ENCODE measurements around the gene MBD5. TPM values are rescaled to one million over a fixed set of nuclear protein-coding genes. Genes with fewer than 3 reads are reported as not detected.
A peak's percentile ranks its signal among the peaks of the same experiment; 100 is the strongest.

Gene MBD5
- total and polyA plus RNA-seq, 4 experiments from 2014 or later: 3.1 to 64.5 (median 33.9) TPM

- H3K9me3 ChIP-seq (ENCODE audit: control insufficient read depth in 1 of 2, low read length in 2 of 2): no peaks in the 10 kb centered on the region
- intact Hi-C loops (cut with micrococcal nuclease): no loop called here
- ChIA-PET CTCF (ENCODE audit: partially characterized antibody) (no interaction called here), POLR2A (ENCODE audit: partially characterized antibody) (no interaction called here)
- DNase-seq: no peak
- Mint-ChIP-seq H3K4me3 (no peak overlapping the region), H3K27me3 (no peaks in the 10 kb centered on the region), H3K27ac (peak overlapping the region in 2 of 7 donors; percentile 11 to 14), H3K4me1 (peaks cover 0 to 13% (median 4%) of the 10 kb centered on the region in 4 donors), H3K9me3 (peaks cover 0 to 20% (median 17%) of the 10 kb centered on the region in 8 donors), H3K36me3 (peaks cover 28 to 42% of the 10 kb centered on the region in 2 donors)
- no peak overlapping the region for H3K27ac ChIP-seq (ENCODE audit: low read depth, low read length)
- no peaks in the 10 kb centered on the region for H3K4me1 ChIP-seq (ENCODE audit: insufficient read depth, low read length)
- no peaks in the 10 kb centered on the region for H3K36me3 ChIP-seq (ENCODE audit: insufficient read depth, low read length)
- no peak overlapping the region for H3K4me3 ChIP-seq (ENCODE audit: low read length in 2 of 2)
- no peaks in the 10 kb centered on the region for H3K27me3 ChIP-seq (ENCODE audit: insufficient read depth, low read length)
These were observed 329.3 kb downstream of the MBD5 start for GRCh38 chr2:148350199-148350598.

- ChIA-PET POLR2A (ENCODE audit: partially characterized antibody) (no interaction called here), CTCF (ENCODE audit: partially characterized antibody) (no interaction called here)
- intact Hi-C loops (cut with micrococcal nuclease): no loop called here
- no peaks in the 10 kb centered on the region for H3K27me3 Mint-ChIP-seq
- Histone ChIP-seq H3K27me3 (ENCODE audit: insufficient read depth, low read length) (no peaks in the 10 kb centered on the region), H3K27ac (ENCODE audit: low read depth, low read length) (no peak overlapping the region), H3K4me3 (ENCODE audit: low read length in 2 of 2) (no peak overlapping the region), H3K36me3 (ENCODE audit: insufficient read depth, low read length) (no peaks in the 10 kb centered on the region), H3K9me3 (ENCODE audit: control insufficient read depth in 1 of 2, low read length in 2 of 2) (no peaks in the 10 kb centered on the region), H3K4me1 (ENCODE audit: insufficient read depth, low read length) (no peaks in the 10 kb centered on the region)
- H3K36me3 Mint-ChIP-seq: peaks cover 36 to 42% of the 10 kb centered on the region in 2 donors
- no peak overlapping the region for H3K27ac Mint-ChIP-seq
- DNase-seq: no peak
- H3K9me3 Mint-ChIP-seq: peaks cover 0 to 25% (median 17%) of the 10 kb centered on the region in 8 donors
- H3K4me3 Mint-ChIP-seq: no peak overlapping the region
- peaks cover 0 to 13% (median 4%) of the 10 kb centered on the region in 4 donors for H3K4me1 Mint-ChIP-seq
These were observed 330.7 kb downstream of the MBD5 start for GRCh38 chr2:148351437-148352143.

GRCh38 chr2:148358375-148358774, 337.5 kb downstream of the MBD5 start:
- no peak overlapping the region for H3K4me3 Mint-ChIP-seq
- Histone ChIP-seq H3K27ac (ENCODE audit: low read depth, low read length) (no peak overlapping the region), H3K9me3 (ENCODE audit: control insufficient read depth in 1 of 2, low read length in 2 of 2) (no peaks in the 10 kb centered on the region), H3K27me3 (ENCODE audit: insufficient read depth, low read length) (no peaks in the 10 kb centered on the region), H3K36me3 (ENCODE audit: insufficient read depth, low read length) (no peaks in the 10 kb centered on the region), H3K4me1 (ENCODE audit: insufficient read depth, low read length) (no peaks in the 10 kb centered on the region), H3K4me3 (ENCODE audit: low read length in 2 of 2) (no peak overlapping the region)
- no peak overlapping the region for H3K27ac Mint-ChIP-seq
- H3K27me3 Mint-ChIP-seq: no peaks in the 10 kb centered on the region
- intact Hi-C loops (cut with micrococcal nuclease): no loop called here
- CTCF ChIA-PET (ENCODE audit: partially characterized antibody): no interaction called here
- peaks cover 23 to 43% of the 10 kb centered on the region in 2 donors for H3K36me3 Mint-ChIP-seq
- peaks cover 0 to 23% (median 14%) of the 10 kb centered on the region in 8 donors for H3K9me3 Mint-ChIP-seq
- H3K4me1 Mint-ChIP-seq: peaks cover 0 to 8% (median under 1%) of the 10 kb centered on the region in 4 donors
- POLR2A ChIA-PET (ENCODE audit: partially characterized antibody): no interaction called here
- no peak for DNase-seq

GRCh38 chr2:148360662-148361061, 339.8 kb downstream of the MBD5 start:
- DNase-seq: no peak
- Mint-ChIP-seq H3K36me3 (peaks cover 11 to 38% of the 10 kb centered on the region in 2 donors), H3K4me1 (no peaks in the 10 kb centered on the region), H3K4me3 (no peak overlapping the region), H3K9me3 (peaks cover 0 to 18% (median 10%) of the 10 kb centered on the region in 8 donors), H3K27ac (no peak overlapping the region), H3K27me3 (no peaks in the 10 kb centered on the region)
- Histone ChIP-seq H3K36me3 (ENCODE audit: insufficient read depth, low read length) (no peaks in the 10 kb centered on the region), H3K4me1 (ENCODE audit: insufficient read depth, low read length) (no peaks in the 10 kb centered on the region), H3K4me3 (ENCODE audit: low read length in 2 of 2) (no peak overlapping the region), H3K27ac (ENCODE audit: low read depth, low read length) (no peak overlapping the region), H3K9me3 (ENCODE audit: control insufficient read depth in 1 of 2, low read length in 2 of 2) (no peaks in the 10 kb centered on the region), H3K27me3 (ENCODE audit: insufficient read depth, low read length) (no peaks in the 10 kb centered on the region)
- CTCF ChIA-PET (ENCODE audit: partially characterized antibody): interaction anchor here (0.5 kb wide), 1 partner anchor 350 kb away, joined by 3 read pairs; no protein-coding TSS in a partner anchor
- POLR2A ChIA-PET (ENCODE audit: partially characterized antibody): no interaction called here
- intact Hi-C loops (cut with micrococcal nuclease): no loop called here

DNA sequence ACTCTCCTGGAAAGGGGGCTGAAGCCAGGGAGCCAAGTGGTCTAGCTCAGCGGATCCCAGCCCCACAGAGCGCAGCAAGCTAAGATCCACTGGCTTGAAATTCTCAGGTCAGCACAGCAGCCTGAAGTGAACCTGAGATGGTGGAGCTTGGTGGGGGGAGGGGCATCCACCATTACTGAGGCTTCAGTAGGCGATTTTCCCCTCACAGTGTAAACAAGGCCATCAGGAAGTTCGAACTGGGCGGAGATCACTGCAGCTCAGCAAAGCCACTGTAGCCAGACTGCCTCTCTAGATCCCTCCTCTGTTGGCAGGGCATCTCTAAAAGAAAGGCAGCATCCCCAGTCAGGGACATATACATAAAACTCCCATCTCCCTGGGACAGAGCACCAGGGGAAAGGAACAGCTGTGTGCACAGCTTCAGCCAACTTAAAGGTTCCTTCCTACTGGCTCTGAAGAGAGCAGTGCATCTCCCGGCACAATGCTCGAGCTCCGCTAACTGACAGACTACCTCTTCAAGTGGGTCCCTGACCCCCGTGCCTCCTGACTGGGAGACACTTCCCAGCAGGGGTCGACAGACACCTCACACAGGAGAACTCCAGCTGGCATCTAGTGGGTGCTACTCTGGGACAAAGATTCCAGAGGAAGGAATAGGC, 341.4 kb downstream of the MBD5 start:
- H3K27me3 ChIP-seq (ENCODE audit: insufficient read depth, low read length): no peaks in the 10 kb centered on the region
- H3K36me3 ChIP-seq (ENCODE audit: insufficient read depth, low read length): no peaks in the 10 kb centered on the region
- ChIA-PET CTCF (ENCODE audit: partially characterized antibody) (no interaction called here), POLR2A (ENCODE audit: partially characterized antibody) (no interaction called here)
- Mint-ChIP-seq H3K36me3 (peaks cover 7 to 34% of the 10 kb centered on the region in 2 donors), H3K9me3 (peaks cover 0 to 22% (median 10%) of the 10 kb centered on the region in 8 donors), H3K27ac (no peak overlapping the region), H3K4me3 (no peak overlapping the region), H3K27me3 (no peaks in the 10 kb centered on the region), H3K4me1 (no peaks in the 10 kb centered on the region)
- no peak overlapping the region for H3K27ac ChIP-seq (ENCODE audit: low read depth, low read length)
- H3K9me3 ChIP-seq (ENCODE audit: control insufficient read depth in 1 of 2, low read length in 2 of 2): no peaks in the 10 kb centered on the region
- no peak for DNase-seq
- no peaks in the 10 kb centered on the region for H3K4me1 ChIP-seq (ENCODE audit: insufficient read depth, low read length)
- intact Hi-C loops (cut with micrococcal nuclease): no loop called here
- H3K4me3 ChIP-seq (ENCODE audit: low read length in 2 of 2): no peak overlapping the region

DNA sequence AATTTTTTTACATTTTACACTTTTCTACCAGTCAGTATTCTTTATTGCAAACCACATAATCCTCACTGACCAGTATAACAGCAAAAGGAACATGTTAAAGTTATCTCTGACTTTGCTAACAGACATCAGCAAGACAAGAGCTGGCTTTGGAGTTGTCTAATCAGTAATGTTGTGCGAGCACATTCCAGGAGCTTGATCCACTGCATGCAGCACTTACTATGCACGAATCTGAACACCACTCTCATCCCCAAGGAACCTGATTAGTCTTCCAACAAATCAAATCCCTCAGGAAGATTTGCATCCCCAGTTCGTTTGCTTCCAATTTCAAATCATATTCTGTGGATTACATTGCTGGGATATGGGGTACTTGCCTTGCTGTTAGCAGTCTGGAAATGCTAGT, 354.3 kb downstream of the MBD5 start:
- no peaks in the 10 kb centered on the region for H3K36me3 ChIP-seq (ENCODE audit: insufficient read depth, low read length)
- H3K27ac ChIP-seq (ENCODE audit: low read depth, low read length): no peak overlapping the region
- CTCF ChIA-PET (ENCODE audit: partially characterized antibody): no interaction called here
- Mint-ChIP-seq H3K9me3 (no peaks in the 10 kb centered on the region), H3K36me3 (peaks cover 1 to 9% of the 10 kb centered on the region in 2 donors), H3K27me3 (no peaks in the 10 kb centered on the region), H3K4me1 (peaks cover 0 to 2% (median under 1%) of the 10 kb centered on the region in 4 donors), H3K27ac (no peak overlapping the region), H3K4me3 (no peak overlapping the region)
- intact Hi-C loops (cut with micrococcal nuclease): no loop called here
- H3K4me3 ChIP-seq (ENCODE audit: low read length in 2 of 2): no peak overlapping the region
- H3K9me3 ChIP-seq (ENCODE audit: control insufficient read depth in 1 of 2, low read length in 2 of 2): no peaks in the 10 kb centered on the region
- no peaks in the 10 kb centered on the region for H3K4me1 ChIP-seq (ENCODE audit: insufficient read depth, low read length)
- POLR2A ChIA-PET (ENCODE audit: partially characterized antibody): no interaction called here
- DNase-seq: no peak
- no peaks in the 10 kb centered on the region for H3K27me3 ChIP-seq (ENCODE audit: insufficient read depth, low read length)

- H3K4me1 Mint-ChIP-seq: peaks cover 0 to 5% (median 1%) of the 10 kb centered on the region in 4 donors
- Histone ChIP-seq H3K27ac (ENCODE audit: low read depth, low read length) (no peak overlapping the region), H3K4me3 (ENCODE audit: low read length in 2 of 2) (no peak overlapping the region), H3K4me1 (ENCODE audit: insufficient read depth, low read length) (no peaks in the 10 kb centered on the region), H3K27me3 (ENCODE audit: insufficient read depth, low read length) (no peaks in the 10 kb centered on the region), H3K9me3 (ENCODE audit: control insufficient read depth in 1 of 2, low read length in 2 of 2) (no peaks in the 10 kb centered on the region), H3K36me3 (ENCODE audit: insufficient read depth, low read length) (no peaks in the 10 kb centered on the region)
- no peak overlapping the region for H3K27ac Mint-ChIP-seq
- peaks cover 0 to 2% (median 0%) of the 10 kb centered on the region in 8 donors for H3K9me3 Mint-ChIP-seq
- intact Hi-C loops (cut with micrococcal nuclease): no loop called here
- H3K27me3 Mint-ChIP-seq: no peaks in the 10 kb centered on the region
- peaks cover 8 to 11% of the 10 kb centered on the region in 2 donors for H3K36me3 Mint-ChIP-seq
- DNase-seq: no peak
- no peak overlapping the region for H3K4me3 Mint-ChIP-seq
- CTCF ChIA-PET (ENCODE audit: partially characterized antibody): no interaction called here
- POLR2A ChIA-PET (ENCODE audit: partially characterized antibody): no interaction called here
These were observed 370.4 kb downstream of the MBD5 start for GRCh38 chr2:148391324-148391723.
